Activated T-helper 17 cell treated with anti-CD3 and anti-CD28 coated beads, Interleukin-2, amount 50 U/mL, for 72 hours (primary cell): ENCODE results near the gene ANG. TPM values are rescaled to one million over a fixed set of nuclear protein-coding genes. Genes with fewer than 3 reads are reported as not detected.
"Not testable (repeated sequence)": the region's sequence is repeated elsewhere in the genome, so short reads cannot be mapped to it uniquely, and the experiment has no call there.

Experiments
- ATAC-seq: fragments of 150-1000 bp; cut with Tn5 transposase; replicated peaks from 2 replicates; pipeline ENCODE4 v1.10.0; 2021; ENCODE audit warnings: mild to moderate bottlenecking, moderate library complexity
- H3K27ac Mint-ChIP-seq: one replicate; pipeline ENCODE4 v1.8.0; 2022; ENCODE audit warnings: mixed read lengths
- H3K27me3 Mint-ChIP-seq: one replicate; pipeline ENCODE4 v1.8.0; 2022; ENCODE audit warnings: mixed read lengths
- H3K36me3 Mint-ChIP-seq: one replicate; pipeline ENCODE4 v1.8.0; 2022; ENCODE audit warnings: low read depth, mild to moderate bottlenecking, mixed read lengths
- H3K4me1 Mint-ChIP-seq: one replicate; pipeline ENCODE4 v1.8.0; 2022; ENCODE audit warnings: mixed read lengths
- H3K4me3 Mint-ChIP-seq: one replicate; pipeline ENCODE4 v1.8.0; 2022; ENCODE audit warnings: mild to moderate bottlenecking, mixed read lengths
- H3K9me3 Mint-ChIP-seq: one replicate; pipeline ENCODE4 v1.8.0; 2022; ENCODE audit warnings: mixed read lengths
- total RNA-seq, 2 donors: library from RNA; stranded (reverse); gene quantifications; one replicate each; pipeline ENCODE4 v1.2.3, GENCODE V29; 2022

Gene ANG
- 10 to 100 TPM in 1 of 2 donors, 1 to 10 TPM in 1; 3.6 to 11.1 TPM for total RNA-seq

DNA sequence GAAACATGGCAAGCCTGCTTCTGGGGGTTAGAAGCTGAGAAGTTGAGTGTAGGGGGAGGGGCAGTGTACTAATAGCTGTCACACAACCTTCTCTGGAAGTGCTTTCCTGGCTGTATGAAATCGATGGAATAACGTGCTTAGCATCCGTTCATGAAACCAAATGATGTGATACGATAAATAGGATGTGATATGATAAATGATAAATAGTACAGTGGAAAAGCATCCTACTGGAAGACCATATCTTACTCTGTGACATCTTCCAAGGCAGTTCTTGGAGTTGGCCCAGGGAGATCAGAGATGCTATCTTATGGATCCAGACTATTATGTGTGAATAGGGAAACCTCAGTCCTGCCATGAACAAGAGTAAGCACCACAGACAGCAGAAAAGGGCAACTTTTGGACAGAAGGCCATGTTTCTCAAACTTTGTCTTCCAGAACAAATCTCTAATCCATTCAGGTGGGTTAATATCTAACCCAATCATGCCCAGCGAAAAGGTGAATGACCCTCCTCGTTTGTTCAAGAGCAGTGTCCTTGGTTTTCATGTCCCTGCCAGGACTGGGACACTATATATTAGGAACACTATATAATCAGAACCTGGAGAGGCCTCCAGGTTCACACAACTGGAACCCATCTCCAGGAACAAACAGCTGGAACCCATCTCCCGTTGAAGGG is at the start of gene ANG:
TSS of gene ANG (plus strand) at position 598 of the 673 bp plus-strand sequence. CDS start 4,801 bp downstream, outside the sequence.
- no peaks in the 10 kb centered on the region for H3K36me3 Mint-ChIP-seq
- no peaks in the 10 kb centered on the region for H3K9me3 Mint-ChIP-seq
- no peak for ATAC-seq
- peaks cover 11% of the 10 kb centered on the region for H3K4me1 Mint-ChIP-seq
- no peak within 1 kb of the TSS for H3K4me3 Mint-ChIP-seq
- H3K27me3 Mint-ChIP-seq, result no peaks in the 10 kb centered on the region
- no peak within 1 kb of the TSS for H3K27ac Mint-ChIP-seq

DNA sequence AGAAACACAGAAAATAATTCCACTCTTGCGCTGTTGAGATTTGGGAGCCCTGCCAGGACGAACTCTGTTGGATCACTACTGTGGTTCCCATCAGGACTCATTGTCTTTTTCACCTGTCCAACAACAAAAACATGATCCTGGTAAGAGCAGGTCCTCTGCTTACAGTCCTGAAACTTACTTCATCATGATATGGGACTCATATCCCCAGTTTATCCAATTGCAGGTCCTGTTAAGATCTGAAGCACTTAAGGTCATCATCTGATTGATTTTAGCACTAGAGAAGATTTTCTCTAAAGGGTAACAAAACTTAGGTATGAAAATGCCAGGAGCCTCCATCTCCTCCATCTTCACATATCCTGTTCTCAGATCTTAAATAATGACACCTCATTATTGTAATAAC is 47.0 kb upstream of the ANG start, which contains the start of gene OR6S1:
TSS of gene OR6S1 (minus strand) at position 101 of the 400 bp plus-strand sequence. CDS start at position 101, 0 bp downstream.
- Mint-ChIP-seq H3K9me3 (no peaks in the 10 kb centered on the region), H3K27me3 (peaks cover 24% of the 10 kb centered on the region), H3K27ac (no peak within 1 kb of the TSS), H3K36me3 (no peaks in the 10 kb centered on the region), H3K4me3 (no peak within 1 kb of the TSS), H3K4me1 (no peaks in the 10 kb centered on the region)
- no peak for ATAC-seq

DNA sequence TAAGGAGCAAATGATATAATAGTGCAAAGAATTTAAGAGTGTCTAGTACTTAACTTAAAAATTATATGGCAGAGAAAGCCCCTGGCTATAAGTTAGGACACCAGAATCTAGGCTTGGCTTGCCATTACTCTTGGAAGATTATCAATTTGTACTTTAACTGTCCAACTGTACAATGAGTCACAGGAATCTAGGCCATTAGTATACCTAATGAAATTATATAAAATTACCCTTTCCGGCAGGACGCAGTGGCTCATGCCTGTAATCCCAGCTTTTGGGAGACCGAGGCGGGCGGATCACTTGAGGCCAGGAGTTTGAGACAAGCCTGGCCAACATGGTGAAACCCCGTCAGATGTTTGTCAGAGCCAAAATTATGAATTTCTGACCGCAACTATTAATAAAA is 46.4 kb upstream of the ANG start:
- no peak overlapping the region for H3K27ac Mint-ChIP-seq
- no peaks in the 10 kb centered on the region for H3K9me3 Mint-ChIP-seq
- no peaks in the 10 kb centered on the region for H3K36me3 Mint-ChIP-seq
- H3K4me3 Mint-ChIP-seq, result no peak overlapping the region
- H3K27me3 Mint-ChIP-seq, result peaks cover 24% of the 10 kb centered on the region
- no peaks in the 10 kb centered on the region for H3K4me1 Mint-ChIP-seq
- no peak for ATAC-seq

DNA sequence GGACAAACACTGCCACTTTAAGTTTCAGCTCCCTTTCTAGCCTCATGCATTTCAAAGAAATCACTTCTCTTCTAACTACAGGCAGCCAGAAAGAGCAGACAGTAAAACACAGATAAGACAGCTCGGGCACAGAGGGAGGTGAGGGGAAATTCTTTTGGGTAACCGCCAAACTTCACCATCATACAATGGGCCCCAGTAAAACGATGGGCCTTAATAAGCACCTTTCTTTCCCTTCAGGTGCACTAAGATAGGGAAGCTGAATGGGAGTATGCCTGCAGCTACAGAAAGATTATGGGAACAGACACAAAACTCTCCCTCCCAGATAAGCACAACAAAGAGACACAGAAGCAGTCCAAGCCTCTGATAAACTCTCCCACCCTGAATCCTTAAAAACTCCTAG is 45.8 kb upstream of the ANG start:
- not testable (repeated sequence) for ATAC-seq, H3K9me3 Mint-ChIP-seq, H3K27ac Mint-ChIP-seq, H3K4me1 Mint-ChIP-seq, H3K36me3 Mint-ChIP-seq, H3K4me3 Mint-ChIP-seq
- H3K27me3 Mint-ChIP-seq, result peaks cover 24% of the 10 kb centered on the region

DNA sequence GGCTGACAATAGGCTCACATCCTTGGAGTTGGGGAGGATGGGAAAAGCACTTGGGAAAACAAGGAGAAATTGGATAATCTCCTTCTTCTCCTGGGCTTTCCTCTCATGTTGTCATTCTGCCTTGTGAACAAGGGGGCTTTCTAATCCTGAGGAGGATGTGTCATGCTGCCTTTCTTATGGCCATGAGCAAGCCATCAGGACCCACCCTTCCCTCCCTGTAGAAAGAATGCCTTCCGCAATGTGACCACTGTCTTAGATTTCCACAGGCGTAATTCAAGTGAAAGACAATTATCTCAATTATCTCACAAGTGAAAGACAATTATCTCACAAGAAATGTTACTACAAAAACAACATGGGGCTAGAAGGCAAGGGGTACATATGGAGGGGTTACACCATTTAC is 44.0 kb upstream of the ANG start:
- H3K4me3 Mint-ChIP-seq, result no peak overlapping the region
- H3K9me3 Mint-ChIP-seq, result no peaks in the 10 kb centered on the region
- no peaks in the 10 kb centered on the region for H3K4me1 Mint-ChIP-seq
- peaks cover 26% of the 10 kb centered on the region for H3K27me3 Mint-ChIP-seq
- H3K36me3 Mint-ChIP-seq, result no peaks in the 10 kb centered on the region
- no peak for ATAC-seq
- no peak overlapping the region for H3K27ac Mint-ChIP-seq

- Mint-ChIP-seq H3K27me3 (peaks cover 26% of the 10 kb centered on the region), H3K9me3 (no peaks in the 10 kb centered on the region), H3K36me3 (no peaks in the 10 kb centered on the region), H3K4me3 (no peak overlapping the region), H3K27ac (no peak overlapping the region), H3K4me1 (no peaks in the 10 kb centered on the region)
- no peak for ATAC-seq
Observed at GRCh38 chr14:20645481-20645880, 43.1 kb upstream of the ANG start.

DNA sequence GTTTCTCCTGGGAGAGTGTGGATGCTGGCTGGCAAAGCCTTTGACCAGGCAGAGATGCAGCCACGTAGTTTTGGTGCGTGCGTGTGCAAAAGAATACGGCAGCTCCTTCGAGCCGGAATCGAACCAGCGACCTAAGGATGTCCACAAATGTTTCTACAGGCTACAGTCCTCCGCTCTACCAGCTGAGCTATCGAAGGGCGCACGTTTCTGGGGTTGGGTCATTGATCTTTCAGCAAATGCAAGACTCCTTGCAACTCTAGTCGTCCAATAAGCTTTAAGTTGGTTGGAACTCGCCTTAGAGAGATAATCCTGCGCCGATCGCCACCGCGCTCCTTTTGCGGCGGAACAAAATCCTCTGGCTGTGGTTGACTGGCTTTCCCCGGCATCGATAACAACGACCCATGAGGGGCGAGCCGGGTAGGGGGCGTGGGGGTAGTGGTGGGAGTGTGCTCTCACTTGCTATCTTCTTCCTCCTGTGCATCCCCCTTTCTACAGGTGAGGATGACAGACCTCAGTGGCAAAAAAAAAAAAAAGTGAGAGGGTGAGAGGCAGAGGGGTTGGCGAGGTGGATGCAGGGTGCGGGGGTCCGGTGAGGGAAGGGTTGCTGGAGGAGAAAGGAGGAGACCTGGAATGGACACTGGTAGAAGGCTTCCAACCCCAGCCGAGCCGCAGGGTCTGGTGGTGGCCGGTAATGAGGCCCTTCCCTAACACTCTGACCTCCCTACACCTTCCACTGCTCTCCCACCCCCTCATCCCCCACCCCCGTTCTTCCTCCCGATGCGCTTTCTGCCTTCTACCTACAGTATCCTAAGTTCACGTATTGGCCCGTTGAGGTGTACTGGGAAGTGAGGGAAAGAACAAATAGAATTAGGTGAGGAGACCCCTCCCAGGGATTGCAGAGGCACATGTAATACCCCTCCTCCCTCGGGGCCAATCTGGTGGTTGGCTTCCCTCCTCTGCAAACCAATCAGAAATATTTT is 35.3 kb upstream of the ANG start:
- Mint-ChIP-seq H3K27me3 (peaks cover 58% of the 10 kb centered on the region), H3K4me3 (peak overlapping the region; percentile 50), H3K36me3 (no peaks in the 10 kb centered on the region), H3K27ac (no peak overlapping the region), H3K9me3 (no peaks in the 10 kb centered on the region), H3K4me1 (peaks cover 14% of the 10 kb centered on the region)
- peak; percentile 70 for ATAC-seq

DNA sequence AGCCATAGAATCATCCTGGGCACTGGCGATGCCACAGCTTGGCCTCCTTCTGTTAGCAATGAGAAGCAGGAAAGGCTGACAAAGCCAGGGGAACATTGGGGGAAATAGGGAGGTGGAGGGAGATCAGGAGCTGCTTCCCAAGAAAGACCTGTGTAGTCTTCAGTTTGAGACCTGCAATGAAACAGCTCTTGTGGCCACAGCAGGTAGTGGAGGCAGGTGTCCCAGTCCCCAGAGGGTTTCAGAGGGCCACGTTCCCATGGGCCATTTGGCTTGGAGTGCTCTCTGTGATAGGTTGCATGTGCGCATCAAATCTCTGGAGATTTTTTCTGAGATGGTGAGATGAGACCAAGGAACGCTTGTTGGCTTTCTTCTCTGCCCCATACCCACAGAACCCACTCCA is 32.7 kb upstream of the ANG start:
- Mint-ChIP-seq H3K36me3 (no peaks in the 10 kb centered on the region), H3K9me3 (no peaks in the 10 kb centered on the region), H3K27me3 (peaks cover 53% of the 10 kb centered on the region), H3K4me1 (peaks cover 14% of the 10 kb centered on the region), H3K27ac (no peak overlapping the region), H3K4me3 (no peak overlapping the region)
- no peak for ATAC-seq

DNA sequence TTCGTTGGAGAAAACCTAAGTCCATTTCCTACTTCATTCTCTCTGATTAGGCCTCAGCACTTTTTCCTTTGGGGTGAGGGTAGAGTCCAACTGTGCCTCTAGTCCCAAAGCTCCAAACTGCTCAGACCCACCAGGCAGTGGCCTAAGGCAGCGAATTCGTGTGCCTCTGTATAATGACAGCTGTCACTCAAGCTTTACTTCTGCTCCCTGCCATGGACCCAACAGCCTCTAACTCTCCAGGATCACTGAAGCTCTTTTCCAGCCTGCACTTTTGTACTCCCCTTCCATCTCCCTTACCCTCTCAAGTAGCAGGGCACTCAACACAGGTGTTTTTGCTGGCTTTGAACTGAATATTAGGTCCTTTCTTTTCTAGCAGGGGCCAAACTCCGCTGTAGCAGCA is 32.3 kb upstream of the ANG start:
- Mint-ChIP-seq H3K27ac (no peak overlapping the region), H3K9me3 (no peaks in the 10 kb centered on the region), H3K4me1 (peaks cover 14% of the 10 kb centered on the region), H3K4me3 (no peak overlapping the region), H3K36me3 (no peaks in the 10 kb centered on the region), H3K27me3 (peaks cover 52% of the 10 kb centered on the region)
- no peak for ATAC-seq

GRCh38 chr14:20657216-20658211 is 31.1 kb upstream of the ANG start:
- no peak overlapping the region for H3K4me3 Mint-ChIP-seq
- peaks cover 42% of the 10 kb centered on the region for H3K27me3 Mint-ChIP-seq
- H3K9me3 Mint-ChIP-seq, result no peaks in the 10 kb centered on the region
- H3K4me1 Mint-ChIP-seq, result peaks cover 18% of the 10 kb centered on the region
- H3K27ac Mint-ChIP-seq, result no peak overlapping the region
- ATAC-seq, result peak; percentile 54
- no peaks in the 10 kb centered on the region for H3K36me3 Mint-ChIP-seq

- Mint-ChIP-seq H3K4me3 (no peak overlapping the region), H3K36me3 (no peaks in the 10 kb centered on the region), H3K27ac (no peak overlapping the region), H3K9me3 (no peaks in the 10 kb centered on the region), H3K27me3 (peaks cover 34% of the 10 kb centered on the region), H3K4me1 (peaks cover 26% of the 10 kb centered on the region)
- ATAC-seq, result no peak
Observed at GRCh38 chr14:20658246-20658645, 30.3 kb upstream of the ANG start.

- no peak overlapping the region for H3K27ac Mint-ChIP-seq
- no peaks in the 10 kb centered on the region for H3K36me3 Mint-ChIP-seq
- H3K4me3 Mint-ChIP-seq, result no peak overlapping the region
- peaks cover 25% of the 10 kb centered on the region for H3K4me1 Mint-ChIP-seq
- H3K27me3 Mint-ChIP-seq, result peaks cover 23% of the 10 kb centered on the region
- no peak for ATAC-seq
- H3K9me3 Mint-ChIP-seq, result no peaks in the 10 kb centered on the region
Observed at GRCh38 chr14:20659336-20659735, 29.2 kb upstream of the ANG start.

DNA sequence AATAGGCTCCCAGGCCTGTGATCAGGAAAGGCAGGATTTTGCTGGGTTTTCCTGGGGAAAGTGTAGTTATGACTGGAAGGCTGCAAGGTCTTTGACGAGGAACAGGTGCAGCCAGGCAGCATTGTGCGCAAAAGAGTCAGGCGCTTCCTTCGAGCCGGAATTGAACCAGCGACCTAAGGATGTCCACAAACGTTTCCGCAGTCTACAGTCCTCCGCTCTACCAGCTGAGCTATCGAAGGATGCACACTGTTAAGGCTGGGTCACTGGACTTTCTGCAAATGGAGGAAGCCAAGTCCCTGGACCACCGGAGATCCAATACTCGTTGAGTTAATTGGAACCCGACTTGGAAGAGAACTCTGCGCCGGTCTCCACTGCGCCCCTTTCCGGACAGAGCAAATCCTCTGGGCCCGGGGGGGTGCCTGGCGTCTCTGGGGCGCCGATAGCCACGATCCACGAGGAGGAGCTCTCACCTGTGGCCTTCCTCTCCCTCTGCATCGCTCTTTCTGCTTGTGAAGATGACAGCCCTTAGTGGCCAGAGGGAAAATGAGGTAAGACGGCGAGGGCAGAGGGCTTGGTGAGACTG is 28.7 kb upstream of the ANG start:
- H3K9me3 Mint-ChIP-seq, result no peaks in the 10 kb centered on the region
- no peak for ATAC-seq
- peaks cover 24% of the 10 kb centered on the region for H3K4me1 Mint-ChIP-seq
- H3K4me3 Mint-ChIP-seq, result no peak overlapping the region
- H3K27me3 Mint-ChIP-seq, result peaks cover 20% of the 10 kb centered on the region
- no peak overlapping the region for H3K27ac Mint-ChIP-seq
- no peaks in the 10 kb centered on the region for H3K36me3 Mint-ChIP-seq

DNA sequence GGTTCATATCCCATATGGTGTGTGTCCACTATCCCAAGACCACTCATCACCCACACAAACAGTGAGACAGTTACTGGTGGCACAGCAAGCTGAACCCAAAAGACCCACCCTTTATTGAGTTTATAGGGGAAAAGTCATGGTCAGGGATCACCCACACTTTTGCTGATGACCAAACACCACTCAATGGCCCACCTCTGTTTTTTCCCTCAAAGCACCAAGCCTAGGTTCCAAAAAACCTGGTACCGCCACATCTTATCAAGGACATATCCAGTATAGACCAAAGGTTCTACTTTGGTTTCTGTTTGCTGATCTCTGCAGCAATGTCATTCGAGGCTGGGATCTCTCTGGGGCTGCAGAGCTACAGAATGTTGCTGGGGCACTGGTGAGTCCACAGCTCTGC is 27.4 kb upstream of the ANG start:
- ATAC-seq, result no peak
- no peak overlapping the region for H3K27ac Mint-ChIP-seq
- H3K4me1 Mint-ChIP-seq, result peaks cover 24% of the 10 kb centered on the region
- H3K27me3 Mint-ChIP-seq, result peaks cover 10% of the 10 kb centered on the region
- no peaks in the 10 kb centered on the region for H3K36me3 Mint-ChIP-seq
- H3K9me3 Mint-ChIP-seq, result no peaks in the 10 kb centered on the region
- no peak overlapping the region for H3K4me3 Mint-ChIP-seq
